ENCODE data around the gene FGFR4. TPM values are rescaled to one million over a fixed set of nuclear protein-coding genes. Genes with fewer than 3 reads are reported as not detected.

The FGFR4 gene
- total and polyA plus RNA-seq, 2 donors (not counting 1 experiment from before 2014, with no cell fraction given): 1.2 to 2.7 TPM

GRCh38 chr5:177128551-177128981, 41.9 kb downstream of the FGFR4 start:
- H3K9me3 ChIP-seq (ENCODE audit: control extremely low read depth in 1 of 3, control insufficient read depth in 2 of 3, insufficient read depth in 1 of 3, low read length in 2 of 3): peaks cover 0 to 2% (median 0%) of the 10 kb centered on the region in 3 donors
- intact Hi-C loops (cut with micrococcal nuclease): no loop called here
- ChIA-PET POLR2A (no interaction called here), CTCF (interaction anchor here (9.5 kb wide), 1 partner anchor 15 kb away, joined by 89 read pairs; no protein-coding TSS in a partner anchor)
- Mint-ChIP-seq H3K4me1 (peaks cover 39% of the 10 kb centered on the region), H3K9me3 (ENCODE audit: insufficient read depth) (no peaks in the 10 kb centered on the region), H3K4me3 (no peak overlapping the region), H3K27me3 (no peaks in the 10 kb centered on the region), H3K27ac (no peak overlapping the region)
- H3K36me3 ChIP-seq (replicated peaks in 1 of 2; ENCODE audit: control extremely low read depth in 1 of 2, control insufficient read depth in 1 of 2, extremely low read depth in 1 of 2, insufficient read depth in 2 of 2, low read length in 1 of 2): no peaks in the 10 kb centered on the region
- no peaks in the 10 kb centered on the region for H3K79me2 ChIP-seq (ENCODE audit: control insufficient read depth, insufficient read depth, low read length)
- no peak overlapping the region for H3K9ac ChIP-seq (ENCODE audit: low read length)
- no peaks in the 10 kb centered on the region for H4K20me1 ChIP-seq (ENCODE audit: control insufficient read depth, insufficient read depth, low read length, poor library complexity, severe bottlenecking)
- H3K4me3 ChIP-seq (ENCODE audit: control extremely low read depth in 1 of 5, extremely low read depth in 1 of 5, insufficient read depth in 1 of 5, low read depth in 2 of 5, low read length in 4 of 5): no peak overlapping the region
- no peak overlapping the region for H3K4me2 ChIP-seq (replicated peaks; ENCODE audit: low read depth, low read length, poor library complexity, severe bottlenecking)
- 62% methylated on average over 4 of the region's 4 CpGs for WGBS (ENCODE audit: insufficient coverage)
- H2AFZ ChIP-seq (ENCODE audit: insufficient read depth, low read depth, low read length, poor library complexity, severe bottlenecking): no peak overlapping the region
- no peaks in the 10 kb centered on the region for H3K27me3 ChIP-seq (replicated peaks in 1 of 4; ENCODE audit: control extremely low read depth in 1 of 4, control insufficient read depth in 3 of 4, insufficient read depth in 4 of 4, low read length in 3 of 4)
- peaks cover 13 to 35% of the 10 kb centered on the region in 2 donors for H3K4me1 ChIP-seq (ENCODE audit: control insufficient read depth in 2 of 2, insufficient read depth in 2 of 2, low read length in 2 of 2)
- ATAC-seq (ENCODE audit: low read depth) (no peak), DNase-seq (no peak)
- no peak overlapping the region for H3K27ac ChIP-seq (ENCODE audit: low read length in 2 of 2)
- no peak for TF ChIP-seq EZH2 (IDR thresholded peaks at IDR 0.05; ENCODE audit: borderline replicate concordance, insufficient read depth, low read depth, low read length, poor library complexity, severe bottlenecking)
- no peak for TF ChIP-seq CTCF (IDR thresholded peaks at IDR 0.05)

DNA sequence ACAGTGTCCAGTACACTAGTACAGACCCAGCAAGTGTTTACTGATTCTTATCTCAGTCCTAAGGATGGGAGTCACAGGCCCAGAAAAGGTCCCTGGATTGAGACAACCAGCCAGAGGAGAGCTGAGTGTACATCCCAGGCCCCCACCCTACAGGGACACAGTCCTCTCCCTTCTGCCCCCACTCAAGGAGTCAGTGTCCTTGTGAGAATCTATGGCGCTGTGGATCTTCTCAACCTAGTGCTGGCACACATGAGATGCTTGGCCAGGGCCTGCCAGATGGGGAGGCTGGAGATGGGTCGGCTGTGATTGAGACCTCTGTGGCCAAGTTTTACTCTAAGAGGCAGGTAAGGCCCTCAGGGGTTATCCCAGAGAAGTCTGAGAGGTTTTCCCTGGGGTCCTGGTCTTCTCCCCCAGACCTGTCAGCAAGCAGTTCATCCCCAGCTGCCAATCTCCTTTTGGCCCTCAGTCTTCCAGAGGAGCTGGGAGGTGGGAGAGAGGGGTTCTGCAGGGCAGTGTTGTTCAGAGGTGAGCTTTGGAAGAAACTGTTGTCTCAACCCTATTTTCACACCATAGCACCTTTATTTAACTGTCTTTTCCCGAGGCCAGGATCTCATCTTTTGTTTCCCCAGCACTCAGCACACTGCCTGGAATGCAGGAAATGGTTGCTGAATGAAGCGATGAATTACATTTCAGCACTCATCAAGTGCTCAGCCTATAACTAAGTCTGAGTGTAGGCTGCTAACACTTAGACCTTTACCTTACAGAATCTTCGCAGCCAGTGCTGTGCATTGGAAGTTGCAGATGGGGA, 43.7 kb downstream of the FGFR4 start:
- no peaks in the 10 kb centered on the region for H3K27me3 ChIP-seq (replicated peaks in 1 of 4; ENCODE audit: control extremely low read depth in 1 of 4, control insufficient read depth in 3 of 4, insufficient read depth in 4 of 4, low read length in 3 of 4)
- ChIA-PET CTCF (interaction anchor here (9.5 kb wide), 1 partner anchor 17 kb away, joined by 89 read pairs; no protein-coding TSS in a partner anchor), POLR2A (interaction anchor here (0.6 kb wide), 1 partner anchor 475 kb away, joined by 3 read pairs; no protein-coding TSS in a partner anchor)
- no peaks in the 10 kb centered on the region for H3K9me3 Mint-ChIP-seq (ENCODE audit: insufficient read depth)
- H3K4me1 Mint-ChIP-seq: peaks cover 34% of the 10 kb centered on the region
- H3K4me3 Mint-ChIP-seq: peak overlapping the region; percentile 38
- no peak overlapping the region for H2AFZ ChIP-seq (ENCODE audit: insufficient read depth, low read depth, low read length, poor library complexity, severe bottlenecking)
- H4K20me1 ChIP-seq (ENCODE audit: control insufficient read depth, insufficient read depth, low read length, poor library complexity, severe bottlenecking): no peaks in the 10 kb centered on the region
- H3K27me3 Mint-ChIP-seq: no peaks in the 10 kb centered on the region
- H3K79me2 ChIP-seq (ENCODE audit: control insufficient read depth, insufficient read depth, low read length): no peaks in the 10 kb centered on the region
- H3K27ac Mint-ChIP-seq: peak overlapping the region; percentile 90
- WGBS (ENCODE audit: insufficient coverage): 91% methylated on average over 3 of the region's 5 CpGs
- DNase-seq (no peak), ATAC-seq (ENCODE audit: low read depth) (no peak)
- H3K4me1 ChIP-seq (ENCODE audit: control insufficient read depth in 2 of 2, insufficient read depth in 2 of 2, low read length in 2 of 2): peaks cover 9 to 30% of the 10 kb centered on the region in 2 donors
- no peak for TF ChIP-seq CTCF (IDR thresholded peaks at IDR 0.05)
- no peak for TF ChIP-seq EZH2 (IDR thresholded peaks at IDR 0.05; ENCODE audit: borderline replicate concordance, insufficient read depth, low read depth, low read length, poor library complexity, severe bottlenecking)
- H3K9me3 ChIP-seq (ENCODE audit: control extremely low read depth in 1 of 3, control insufficient read depth in 2 of 3, insufficient read depth in 1 of 3, low read length in 2 of 3): peaks cover 0 to 2% (median 0%) of the 10 kb centered on the region in 3 donors
- no peak overlapping the region for H3K4me3 ChIP-seq (ENCODE audit: control extremely low read depth in 1 of 5, extremely low read depth in 1 of 5, insufficient read depth in 1 of 5, low read depth in 2 of 5, low read length in 4 of 5)
- intact Hi-C loops (cut with micrococcal nuclease): no loop called here
- H3K9ac ChIP-seq (ENCODE audit: low read length): no peak overlapping the region
- H3K4me2 ChIP-seq (replicated peaks; ENCODE audit: low read depth, low read length, poor library complexity, severe bottlenecking): no peak overlapping the region
- peaks cover 0 to 5% of the 10 kb centered on the region in 2 experiments for H3K36me3 ChIP-seq (replicated peaks in 1 of 2; ENCODE audit: control extremely low read depth in 1 of 2, control insufficient read depth in 1 of 2, extremely low read depth in 1 of 2, insufficient read depth in 2 of 2, low read length in 1 of 2)
- H3K27ac ChIP-seq (ENCODE audit: low read length in 2 of 2): no peak overlapping the region

All from B cell (primary cell).